HUES48 (cell line): ENCODE results near the gene TET2.
"Not testable (repeated sequence)": the region's sequence is repeated elsewhere in the genome, so short reads cannot be mapped to it uniquely, and the experiment has no call there.

Experiments
- H3K27ac ChIP-seq: one replicate; pipeline ENCODE4 v1.7.0; 2013; ENCODE audit warnings: low read depth, low read length, inconsistent platforms
- H3K27me3 ChIP-seq: 2 replicates; pipeline ENCODE4 v1.6.1; 2013; ENCODE audit warnings: mild to moderate bottlenecking, low read length; ENCODE audit not compliant: control insufficient read depth, insufficient read depth
- H3K36me3 ChIP-seq: 2 replicates; pipeline ENCODE4 v1.6.1; 2013; ENCODE audit warnings: low read length; ENCODE audit not compliant: control insufficient read depth, insufficient read depth
- H3K4me1 ChIP-seq: 2 replicates; pipeline ENCODE4 v1.6.1; 2013; ENCODE audit warnings: mild to moderate bottlenecking, low read length; ENCODE audit not compliant: control insufficient read depth, insufficient read depth
- H3K4me3 ChIP-seq: 2 replicates; pipeline ENCODE4 v1.5.1; 2013; ENCODE audit warnings: mild to moderate bottlenecking, low read depth, low read length
- H3K9ac ChIP-seq: 2 replicates; pipeline ENCODE4 v1.6.1; 2013; ENCODE audit warnings: mild to moderate bottlenecking, low read depth, low read length, moderate library complexity
- H3K9me3 ChIP-seq: 2 replicates; pipeline ENCODE4 v1.6.1; 2013; ENCODE audit warnings: low read length; ENCODE audit not compliant: control insufficient read depth, insufficient read depth

The TET2 gene

DNA sequence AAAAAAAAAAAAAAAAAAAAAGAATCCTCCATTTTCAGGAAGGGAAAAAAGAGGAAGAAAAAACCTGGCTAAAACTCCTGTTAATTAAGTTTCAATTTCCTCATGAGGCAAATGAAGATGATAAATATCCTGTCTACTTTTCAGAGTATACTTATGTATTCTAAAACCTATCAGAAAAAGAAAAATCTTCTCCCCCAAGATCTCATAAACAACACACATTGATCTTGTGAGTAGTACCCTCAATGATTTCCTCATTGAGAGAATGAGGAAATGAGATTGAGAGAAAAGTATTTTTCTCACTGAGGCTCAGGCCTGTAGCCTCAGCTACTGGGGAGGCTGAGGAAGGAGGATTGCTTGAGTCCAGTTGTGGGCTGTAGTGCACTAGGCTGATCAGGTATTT, 146.7 kb downstream of the TET2 start:
- Histone ChIP-seq H3K27ac (no peak overlapping the region), H3K9ac (no peak overlapping the region), H3K9me3 (no peaks in the 10 kb centered on the region)

DNA sequence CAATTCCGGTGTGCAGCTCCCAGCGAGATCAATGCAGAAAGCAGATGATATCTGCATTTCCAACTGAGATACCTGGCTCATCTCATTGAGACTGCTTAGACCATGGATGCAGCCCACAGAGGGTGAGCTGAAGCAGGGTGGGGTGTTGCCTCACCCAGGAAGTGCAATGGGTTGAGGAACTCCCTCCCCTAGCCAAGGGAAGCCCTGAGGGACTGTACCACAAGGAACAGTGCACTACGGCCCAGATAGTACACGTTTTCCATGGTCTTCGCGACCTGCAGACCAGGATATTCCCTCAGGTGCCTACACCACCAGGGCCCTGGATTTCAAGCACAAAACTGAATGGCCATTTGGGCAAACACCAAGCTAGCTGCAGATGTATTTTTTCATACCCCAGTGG, 150.0 kb downstream of the TET2 start:
- Histone ChIP-seq H3K9ac (no peak overlapping the region), H3K9me3 (no peaks in the 10 kb centered on the region; the same call in 1 of the 2 replicates), H3K4me3 (no peak overlapping the region), H3K36me3 (no peaks in the 10 kb centered on the region), H3K4me1 (no peaks in the 10 kb centered on the region), H3K27me3 (no peaks in the 10 kb centered on the region), H3K27ac (no peak overlapping the region)

More for the DNA sequence above, 146.7 kb downstream of the TET2 start:
- Histone ChIP-seq H3K27me3 (no peaks in the 10 kb centered on the region), H3K4me3 (no peak overlapping the region), H3K4me1 (no peaks in the 10 kb centered on the region), H3K36me3 (no peaks in the 10 kb centered on the region)

DNA sequence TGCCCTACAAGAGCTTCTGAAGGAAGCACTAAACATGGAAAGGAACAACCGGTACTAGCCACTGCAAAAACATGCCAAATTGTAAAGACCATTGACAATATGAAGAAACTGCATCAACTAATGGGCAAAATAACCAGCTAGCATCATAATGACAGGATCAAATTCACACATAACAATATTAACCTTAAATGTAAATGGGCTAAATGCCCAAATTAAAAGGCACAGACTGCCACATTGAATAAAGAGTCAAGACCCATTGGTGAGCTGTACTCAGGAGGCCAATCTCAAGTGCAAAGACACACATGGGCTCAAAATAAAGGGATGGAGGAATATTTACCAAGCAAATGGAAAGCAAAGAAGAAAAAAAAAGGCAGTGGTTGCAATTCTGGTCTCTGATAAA, 152.4 kb downstream of the TET2 start:
- not testable (repeated sequence) for H3K27me3 ChIP-seq

DNA sequence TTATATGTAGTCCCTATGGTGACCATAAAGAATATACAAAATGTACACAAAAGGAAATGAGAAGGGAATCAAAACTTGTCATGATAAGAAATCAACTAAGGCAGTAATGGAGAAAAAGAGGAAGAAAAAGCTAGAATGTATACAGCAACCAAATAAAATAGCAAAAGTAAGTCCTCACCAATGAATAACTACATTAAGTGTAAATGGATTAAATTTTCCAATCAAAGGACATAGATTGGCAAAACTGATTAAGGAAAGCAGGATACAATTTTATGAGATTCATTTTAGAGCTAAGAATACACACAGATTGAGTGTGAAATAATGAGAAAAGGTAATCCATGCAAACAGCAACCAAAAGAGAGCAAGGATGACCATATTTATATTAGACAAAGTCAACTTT, 157.4 kb downstream of the TET2 start:
- Histone ChIP-seq H3K4me1 (no peaks in the 10 kb centered on the region), H3K9ac (no peak overlapping the region), H3K36me3 (no peaks in the 10 kb centered on the region), H3K4me3 (no peak overlapping the region), H3K27ac (no peak overlapping the region), H3K9me3 (peaks cover 10% of the 10 kb centered on the region; the same call in 1 of the 2 replicates), H3K27me3 (no peaks in the 10 kb centered on the region)

More for the DNA sequence above, 152.4 kb downstream of the TET2 start:
- H3K4me3 ChIP-seq, H3K27ac ChIP-seq, H3K9ac ChIP-seq, H3K4me1 ChIP-seq, H3K9me3 ChIP-seq, H3K36me3 ChIP-seq: not testable (repeated sequence)

DNA sequence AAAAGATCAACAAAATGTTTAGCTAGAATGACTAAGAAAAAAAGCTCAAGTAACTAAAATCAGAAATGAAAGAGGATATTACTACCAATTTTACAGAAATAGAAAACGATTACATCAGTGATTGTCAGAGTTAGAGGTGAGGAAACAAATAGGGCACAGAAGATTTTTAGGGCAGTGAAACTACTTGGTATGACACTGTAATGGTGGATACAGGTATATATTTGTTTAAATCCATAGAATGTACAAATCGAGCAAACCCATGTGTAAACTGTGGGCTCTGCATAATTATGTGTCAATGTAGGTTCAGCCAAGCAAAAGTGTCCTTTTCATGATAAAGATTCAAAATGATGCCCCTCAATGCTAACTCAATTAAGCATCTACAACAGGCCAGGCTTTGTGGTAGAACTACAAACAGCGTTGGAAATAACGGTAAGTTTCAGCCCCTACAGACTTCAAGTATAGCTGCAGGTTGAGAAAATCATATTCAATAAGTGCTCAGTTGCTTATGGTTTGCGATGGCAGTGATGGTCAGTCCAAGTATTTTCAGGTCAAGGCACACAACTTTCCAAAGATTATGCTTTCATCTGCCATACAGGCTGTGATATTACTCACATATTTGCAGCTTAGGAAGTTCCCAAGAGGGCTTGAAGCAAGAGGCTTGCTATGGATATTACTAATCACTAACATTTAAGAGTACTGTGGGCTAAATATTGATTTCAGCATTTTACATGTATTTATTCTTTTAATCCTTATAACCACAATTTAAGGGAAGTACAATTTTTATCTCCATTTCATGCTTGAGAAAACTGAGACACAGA, 158.6 kb downstream of the TET2 start:
- H3K36me3 ChIP-seq = no peaks in the 10 kb centered on the region
- no peak overlapping the region for H3K27ac ChIP-seq
- no peaks in the 10 kb centered on the region for H3K27me3 ChIP-seq
- no peaks in the 10 kb centered on the region for H3K4me1 ChIP-seq
- H3K9ac ChIP-seq = no peak overlapping the region
- H3K9me3 ChIP-seq = peaks cover 10% of the 10 kb centered on the region; the same call in 1 of the 2 replicates
- no peak overlapping the region for H3K4me3 ChIP-seq

DNA sequence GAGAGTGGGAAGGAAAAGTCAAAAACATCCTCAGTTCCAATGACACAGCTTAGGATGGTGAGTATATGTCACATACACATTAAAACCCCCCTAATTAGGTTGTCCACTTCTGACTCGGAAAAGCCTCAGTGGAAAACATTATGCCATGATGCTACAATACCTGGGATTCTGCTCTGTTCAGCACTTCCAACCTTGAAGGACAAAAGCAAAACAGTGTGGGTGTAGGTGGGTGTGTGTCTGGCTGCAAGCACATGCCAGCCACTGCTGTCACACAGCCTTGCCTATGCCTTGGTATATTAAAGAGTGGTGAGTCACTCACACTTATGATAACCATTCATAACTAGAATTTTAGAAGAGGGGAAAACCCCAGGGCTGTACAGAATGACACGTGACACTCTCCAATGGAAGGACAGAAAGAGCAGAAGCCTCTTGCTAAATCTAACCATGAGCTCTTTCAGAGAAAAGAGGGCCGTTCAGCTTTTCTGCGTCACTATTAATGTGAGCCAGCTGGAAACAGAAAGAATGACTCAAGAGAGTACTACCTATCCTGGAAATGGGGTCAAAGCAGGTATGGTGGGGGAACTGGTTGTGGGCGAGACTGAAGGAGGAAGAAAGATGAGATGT, 159.6 kb downstream of the TET2 start:
- Histone ChIP-seq H3K27me3 (no peaks in the 10 kb centered on the region), H3K4me1 (no peaks in the 10 kb centered on the region), H3K4me3 (no peak overlapping the region), H3K27ac (no peak overlapping the region), H3K36me3 (no peaks in the 10 kb centered on the region), H3K9ac (no peak overlapping the region), H3K9me3 (peaks cover 10% of the 10 kb centered on the region; the same call in 1 of the 2 replicates)

DNA sequence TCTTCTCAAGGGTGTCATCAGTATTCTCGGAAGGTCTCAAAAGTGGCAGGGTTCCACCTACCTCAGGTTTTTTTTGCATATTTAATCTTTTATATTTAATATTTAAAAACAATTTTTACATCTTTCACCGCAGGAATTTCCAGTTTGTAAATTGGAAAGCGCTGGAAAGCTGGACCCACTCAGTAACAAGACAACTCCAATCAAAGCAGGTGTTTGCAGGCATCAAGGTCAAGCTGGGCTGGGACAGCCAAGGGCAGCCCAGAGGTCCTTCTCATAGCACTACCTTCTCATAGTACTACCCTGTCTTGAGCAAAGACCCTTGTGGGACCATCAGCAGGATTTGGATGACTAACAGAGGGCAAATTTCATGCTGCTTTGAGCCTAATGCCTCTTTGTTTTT, 160.1 kb downstream of the TET2 start:
- Histone ChIP-seq H3K36me3 (no peaks in the 10 kb centered on the region), H3K4me1 (no peaks in the 10 kb centered on the region), H3K9me3 (peaks cover 10% of the 10 kb centered on the region; the same call in 1 of the 2 replicates), H3K27me3 (no peaks in the 10 kb centered on the region), H3K27ac (no peak overlapping the region), H3K9ac (no peak overlapping the region), H3K4me3 (no peak overlapping the region)

DNA sequence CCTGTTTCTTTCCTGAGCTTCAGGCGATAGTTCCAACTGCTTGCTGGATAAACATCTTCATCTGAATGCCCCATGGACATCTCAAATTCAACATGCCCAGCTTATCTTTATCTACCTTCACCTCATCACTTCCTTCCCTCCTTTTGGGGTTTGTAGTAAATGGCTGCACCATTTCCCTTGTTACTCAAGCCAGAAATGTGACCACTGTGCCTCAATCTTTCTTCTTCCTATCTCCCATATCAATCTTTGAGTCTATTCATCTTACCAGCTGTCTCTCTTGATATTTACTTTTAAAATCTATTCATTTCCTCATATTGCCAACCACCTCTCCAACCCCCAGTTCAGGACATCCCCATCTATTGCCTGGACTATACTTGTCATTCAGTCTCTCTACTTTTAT, 171.8 kb downstream of the TET2 start:
- Histone ChIP-seq H3K27me3 (no peaks in the 10 kb centered on the region), H3K4me3 (no peak overlapping the region), H3K9me3 (no peaks in the 10 kb centered on the region; the same call in 1 of the 2 replicates), H3K27ac (no peak overlapping the region), H3K9ac (no peak overlapping the region), H3K4me1 (no peaks in the 10 kb centered on the region), H3K36me3 (no peaks in the 10 kb centered on the region)

DNA sequence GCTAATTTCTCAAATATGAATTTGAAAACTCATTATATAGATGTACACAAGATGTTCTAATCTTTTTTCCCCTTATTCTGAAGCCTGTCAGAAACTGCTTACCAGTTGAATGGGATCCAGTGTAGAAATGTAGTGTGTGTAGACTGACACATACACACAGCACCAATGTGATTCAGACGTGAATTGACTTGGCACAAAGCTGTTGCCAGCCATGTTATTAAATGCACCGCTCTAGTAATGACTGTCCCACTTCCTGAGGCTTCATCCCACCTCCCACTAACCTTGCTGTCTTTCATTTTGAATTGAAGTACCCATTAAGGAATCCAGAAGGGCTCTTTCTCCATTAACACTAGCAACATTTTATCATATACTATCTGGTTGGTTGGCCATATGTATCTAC, 180.5 kb downstream of the TET2 start:
- Histone ChIP-seq H3K4me3 (no peak overlapping the region), H3K9me3 (no peaks in the 10 kb centered on the region), H3K27me3 (no peaks in the 10 kb centered on the region), H3K27ac (no peak overlapping the region), H3K4me1 (no peaks in the 10 kb centered on the region), H3K9ac (no peak overlapping the region), H3K36me3 (no peaks in the 10 kb centered on the region)

DNA sequence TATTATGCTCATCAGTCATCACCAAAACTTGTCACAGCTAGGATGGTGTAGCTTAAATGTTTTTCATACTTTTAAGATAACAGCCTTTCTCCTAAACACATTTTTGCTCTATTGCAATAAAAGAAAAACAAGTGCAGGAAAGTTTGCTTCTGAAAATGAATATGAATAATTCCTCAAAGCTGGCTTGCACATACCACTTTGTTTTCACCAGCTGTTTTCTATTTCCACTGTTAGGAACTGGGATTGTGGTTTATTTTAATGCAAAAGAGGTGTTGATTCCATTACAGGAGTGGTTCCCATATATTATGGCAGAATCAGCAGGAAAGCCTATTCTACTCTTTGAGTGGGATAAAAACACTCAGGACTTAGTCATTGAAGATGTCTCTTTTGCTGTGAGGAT, 181.3 kb downstream of the TET2 start:
- Histone ChIP-seq H3K4me1 (no peaks in the 10 kb centered on the region), H3K27ac (no peak overlapping the region), H3K4me3 (no peak overlapping the region), H3K27me3 (no peaks in the 10 kb centered on the region), H3K9ac (no peak overlapping the region), H3K9me3 (no peaks in the 10 kb centered on the region), H3K36me3 (no peaks in the 10 kb centered on the region)

DNA sequence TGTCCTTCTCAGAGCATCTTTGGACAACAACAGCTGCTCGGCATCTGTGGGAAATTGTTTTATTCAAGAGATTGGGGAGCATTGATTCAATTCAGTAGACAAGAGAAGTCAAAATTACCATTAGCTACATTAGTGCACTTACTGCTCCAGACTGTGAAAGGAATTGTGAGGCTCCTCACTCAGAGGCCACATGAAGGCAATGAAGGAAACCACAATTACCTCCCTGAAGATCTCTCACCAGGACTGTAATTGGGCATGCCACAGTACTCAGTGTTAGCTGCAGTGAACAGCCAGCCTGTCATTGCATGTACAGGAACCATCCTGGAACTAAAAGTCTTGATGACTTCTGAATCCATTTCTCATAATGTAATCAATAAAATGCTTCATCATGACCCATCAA, 182.4 kb downstream of the TET2 start:
- no peak overlapping the region for H3K27ac ChIP-seq

More for the DNA sequence above, 182.4 kb downstream of the TET2 start:
- Histone ChIP-seq H3K4me1 (no peaks in the 10 kb centered on the region), H3K36me3 (no peaks in the 10 kb centered on the region), H3K4me3 (no peak overlapping the region), H3K9me3 (no peaks in the 10 kb centered on the region), H3K9ac (no peak overlapping the region), H3K27me3 (no peaks in the 10 kb centered on the region)
